ENCODE results near the gene RETN.

The RETN gene

DNA sequence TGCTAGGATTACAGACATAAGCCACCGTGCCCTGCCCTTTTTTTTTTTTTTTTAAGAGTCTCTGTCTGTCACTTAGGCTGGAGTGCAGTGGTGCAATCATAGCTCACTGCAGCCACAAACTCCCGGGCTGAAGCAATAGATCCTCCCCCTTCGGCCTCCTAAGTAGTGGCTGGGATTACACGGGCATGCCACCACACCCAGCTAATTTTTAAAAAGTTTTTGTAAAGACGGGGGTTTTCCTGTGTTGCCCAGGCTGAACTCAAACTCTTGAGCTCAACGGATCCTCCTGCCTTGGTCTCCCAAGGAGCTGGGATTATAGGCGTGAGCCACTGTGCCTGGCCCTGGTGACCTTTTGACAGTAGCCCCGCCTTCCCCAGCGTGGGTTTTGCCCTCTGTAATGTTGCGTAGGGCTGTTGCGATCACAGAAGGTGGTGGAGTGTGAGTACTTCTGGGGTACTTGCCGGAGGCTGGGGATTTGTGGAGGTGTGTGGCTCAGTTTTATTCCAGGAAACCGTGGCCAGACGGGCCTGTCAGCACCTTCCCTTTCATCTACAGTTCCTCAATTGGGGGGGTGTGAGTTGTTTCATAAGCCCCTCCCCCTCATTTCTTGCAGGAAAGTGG is 11.6 kb upstream of the RETN start:
- no peak for DNase-seq (ENCODE audit: low spot score)

DNA sequence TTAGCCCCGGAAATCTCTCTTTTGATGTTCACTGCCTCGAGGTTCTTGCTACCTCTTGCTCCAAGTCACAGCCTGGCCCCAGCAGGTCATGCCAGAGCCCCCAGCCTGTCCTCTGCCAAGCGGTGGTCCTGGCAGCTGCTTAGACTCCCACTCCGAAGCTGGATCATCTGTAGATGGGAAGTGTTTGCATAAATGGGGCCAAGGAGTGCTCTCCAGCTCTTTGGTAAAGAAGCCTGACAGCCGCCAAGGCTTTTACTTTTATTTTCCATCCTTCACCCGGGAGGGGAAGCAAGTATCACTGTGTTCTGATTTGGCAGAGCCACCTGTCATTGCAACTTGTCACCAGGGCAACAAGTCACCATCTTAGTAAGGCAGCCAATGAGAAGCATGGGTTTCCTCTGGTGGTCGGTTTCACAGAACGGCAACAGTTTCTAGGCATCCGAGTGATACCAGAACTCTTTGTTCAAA is 10.6 kb upstream of the RETN start:
- DNase-seq (ENCODE audit: low spot score): peak; percentile 40

DNA sequence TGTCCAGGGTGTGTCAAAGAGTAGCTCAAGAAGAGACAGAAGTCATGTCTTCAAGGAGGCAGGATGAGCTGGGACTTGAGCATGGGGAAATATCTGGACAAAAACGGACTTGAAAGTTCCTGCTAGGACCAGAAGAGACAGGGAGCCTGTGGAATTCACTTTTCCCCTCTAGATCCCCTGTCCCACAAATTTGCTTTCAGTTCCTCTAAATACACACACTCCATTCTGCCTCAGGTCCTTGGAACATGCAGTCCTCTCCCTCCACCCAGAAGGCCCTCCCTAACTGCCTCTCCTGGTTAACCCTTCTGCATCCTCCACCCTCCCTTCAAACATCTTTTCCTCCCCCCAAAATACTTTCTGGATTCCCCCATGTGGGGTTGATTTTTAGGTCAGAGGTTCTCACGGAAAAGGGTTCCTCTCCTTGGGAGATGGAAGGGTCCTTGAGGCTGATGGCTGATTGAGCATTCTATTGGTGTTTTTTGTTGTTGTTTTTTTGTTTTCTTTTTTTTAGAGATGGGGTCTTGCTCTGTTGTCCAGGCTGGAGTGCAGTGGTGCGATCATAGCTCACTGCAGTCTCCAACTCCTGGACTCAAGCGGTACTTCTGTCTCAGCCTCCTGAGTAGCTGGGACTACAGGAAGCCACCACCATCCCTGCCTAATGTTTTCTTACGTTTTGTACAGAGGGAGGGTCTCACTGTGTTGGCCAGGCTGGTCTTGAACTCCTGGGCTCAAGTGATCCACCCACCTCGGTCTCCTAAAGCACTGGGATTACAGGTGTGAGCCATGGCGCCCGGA is 6.9 kb upstream of the RETN start:
- DNase-seq (ENCODE audit: low spot score): no peak

DNA sequence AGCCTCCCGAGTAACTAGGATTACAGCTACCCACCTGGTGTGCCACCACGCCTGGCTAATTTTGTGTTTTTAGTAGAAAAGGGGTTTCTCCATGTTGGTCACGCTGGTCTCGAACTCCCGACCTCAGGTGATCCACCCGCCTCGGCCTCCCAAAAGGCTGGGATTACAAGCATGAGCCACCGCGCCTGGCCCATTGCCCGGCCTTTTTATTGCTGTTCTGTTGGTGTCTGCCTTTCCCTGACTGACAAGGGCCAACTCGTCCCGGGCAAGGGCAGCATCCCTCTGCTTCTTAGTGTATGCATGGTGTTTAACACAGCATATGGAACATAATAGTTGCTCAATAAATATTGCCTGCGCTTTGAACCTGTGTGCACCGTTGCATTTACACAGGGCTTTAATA is 6.2 kb upstream of the RETN start:
- DNase-seq (ENCODE audit: low spot score): no peak

DNA sequence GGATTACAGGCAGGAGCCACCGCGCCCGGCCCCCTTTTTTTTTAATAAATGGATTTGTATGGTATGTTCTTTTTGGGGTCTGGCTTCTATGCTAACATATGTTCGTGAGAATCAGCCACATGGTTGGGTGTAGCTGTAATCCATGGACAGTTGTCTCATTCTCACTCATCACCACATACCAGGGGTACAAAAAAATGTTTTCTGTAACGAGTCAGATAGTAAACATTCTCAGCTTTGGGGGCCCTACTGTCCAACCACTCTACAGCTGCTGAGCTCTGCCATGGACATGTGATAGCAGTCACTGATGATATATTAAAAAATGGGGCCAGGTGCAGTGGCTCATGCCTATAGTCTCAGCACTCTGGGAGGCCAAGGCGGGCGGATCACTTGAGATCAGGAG is 5.1 kb upstream of the RETN start:
- DNase-seq (ENCODE audit: low spot score): no peak

DNA sequence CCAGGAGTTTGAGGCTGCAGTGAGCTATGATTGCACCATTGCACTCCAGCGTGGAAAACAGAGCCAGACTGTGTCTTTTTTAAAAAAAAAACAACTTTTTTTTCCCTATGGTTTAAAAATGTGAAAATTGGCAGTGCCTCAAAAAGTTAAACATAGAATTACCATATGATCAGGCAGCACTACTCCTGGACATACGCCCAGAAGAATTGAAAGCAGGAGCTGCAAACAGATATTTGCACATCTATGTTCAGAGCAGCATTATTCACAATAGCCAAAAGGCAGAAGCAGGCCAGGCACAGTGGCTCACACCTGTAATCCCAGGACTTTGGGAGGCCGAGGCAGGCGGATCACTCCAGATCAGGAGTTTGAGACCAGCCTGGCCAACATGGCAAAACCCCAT is 3.8 kb upstream of the RETN start:
- DNase-seq (ENCODE audit: low spot score): no peak

DNA sequence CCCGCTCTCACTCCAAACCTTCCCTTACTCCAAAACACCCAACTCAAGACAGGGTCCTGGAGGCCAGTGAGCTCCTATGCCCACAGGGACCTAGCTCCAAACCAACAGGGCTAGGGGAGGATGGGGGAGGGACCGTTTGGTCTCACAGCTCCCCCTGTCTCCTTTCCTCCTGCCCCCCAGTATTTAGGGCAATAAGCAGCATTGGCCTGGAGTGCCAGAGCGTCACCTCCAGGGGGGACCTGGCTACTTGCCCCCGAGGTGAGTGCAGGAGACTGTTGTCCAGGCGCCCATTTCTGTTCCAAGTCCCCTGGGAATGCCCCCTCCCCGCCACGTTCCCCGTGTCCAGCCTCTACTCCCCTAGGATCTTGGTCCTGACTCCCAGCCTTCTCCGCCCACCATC is 792 bp downstream of the RETN start:
- no peak for DNase-seq (ENCODE audit: low spot score)

DNA sequence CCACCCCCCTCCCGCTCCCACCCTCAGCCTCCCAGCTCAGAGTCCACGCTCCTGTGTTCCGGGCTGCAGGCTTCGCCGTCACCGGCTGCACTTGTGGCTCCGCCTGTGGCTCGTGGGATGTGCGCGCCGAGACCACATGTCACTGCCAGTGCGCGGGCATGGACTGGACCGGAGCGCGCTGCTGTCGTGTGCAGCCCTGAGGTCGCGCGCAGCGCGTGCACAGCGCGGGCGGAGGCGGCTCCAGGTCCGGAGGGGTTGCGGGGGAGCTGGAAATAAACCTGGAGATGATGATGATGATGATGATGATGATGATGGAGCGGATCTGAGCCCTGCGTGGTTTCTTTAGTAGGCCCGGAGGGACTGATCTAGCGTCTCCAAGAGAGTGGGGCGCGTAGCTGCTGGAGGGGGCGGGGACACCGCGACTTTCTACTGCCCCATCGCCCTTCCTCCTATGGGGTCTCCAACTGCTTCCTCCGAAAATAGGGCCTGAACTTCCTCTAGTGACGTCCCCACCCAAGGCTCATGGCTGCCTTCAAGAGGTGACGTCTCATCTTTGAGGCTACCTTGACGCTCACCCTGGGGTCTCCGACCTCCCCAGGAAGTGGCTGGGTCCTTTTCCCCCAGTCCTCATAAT is 1.4 kb downstream of the RETN start:
- DNase-seq (ENCODE audit: low spot score): no peak

DNA sequence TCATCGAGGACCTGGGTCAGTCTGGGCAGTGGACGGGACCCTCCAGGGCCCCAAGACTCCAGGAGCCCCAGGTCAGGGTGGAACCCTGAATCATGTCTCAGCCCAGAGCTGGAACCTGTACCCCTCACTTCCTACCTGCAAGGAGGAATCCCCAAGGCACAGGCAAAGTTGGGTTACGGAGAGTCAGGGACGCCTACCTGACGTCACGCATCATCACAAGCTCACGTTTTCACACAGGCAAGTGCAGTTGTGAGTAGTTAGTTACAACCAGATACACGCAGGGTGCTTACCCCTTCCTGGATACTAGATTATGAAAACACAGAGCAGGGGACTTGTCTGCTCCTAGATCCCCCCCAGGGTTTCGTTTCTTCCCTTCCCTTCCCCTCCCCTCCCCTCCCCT is 1.9 kb downstream of the RETN start:
- no peak for DNase-seq (ENCODE audit: low spot score)

DNA sequence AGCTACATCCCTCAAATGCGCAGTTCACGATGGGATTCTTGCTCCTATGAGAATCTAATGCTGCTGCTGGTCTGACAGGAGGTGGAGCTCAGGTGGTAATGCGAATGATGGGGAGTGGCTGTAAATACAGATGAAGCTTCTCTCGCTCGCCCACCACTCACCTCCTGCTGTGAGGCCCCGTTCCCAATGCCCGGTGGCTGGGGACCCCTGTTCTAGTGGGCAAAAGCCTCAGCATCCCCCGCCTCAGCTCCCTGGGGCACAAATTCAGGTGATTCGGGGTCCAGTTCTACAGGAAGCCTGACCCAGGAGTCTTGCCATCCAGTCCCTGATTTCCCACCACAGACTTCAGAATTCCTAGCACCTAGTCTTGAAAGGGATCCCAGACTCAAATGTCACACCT is 3.7 kb downstream of the RETN start:
- DNase-seq (ENCODE audit: low spot score): no peak

DNA sequence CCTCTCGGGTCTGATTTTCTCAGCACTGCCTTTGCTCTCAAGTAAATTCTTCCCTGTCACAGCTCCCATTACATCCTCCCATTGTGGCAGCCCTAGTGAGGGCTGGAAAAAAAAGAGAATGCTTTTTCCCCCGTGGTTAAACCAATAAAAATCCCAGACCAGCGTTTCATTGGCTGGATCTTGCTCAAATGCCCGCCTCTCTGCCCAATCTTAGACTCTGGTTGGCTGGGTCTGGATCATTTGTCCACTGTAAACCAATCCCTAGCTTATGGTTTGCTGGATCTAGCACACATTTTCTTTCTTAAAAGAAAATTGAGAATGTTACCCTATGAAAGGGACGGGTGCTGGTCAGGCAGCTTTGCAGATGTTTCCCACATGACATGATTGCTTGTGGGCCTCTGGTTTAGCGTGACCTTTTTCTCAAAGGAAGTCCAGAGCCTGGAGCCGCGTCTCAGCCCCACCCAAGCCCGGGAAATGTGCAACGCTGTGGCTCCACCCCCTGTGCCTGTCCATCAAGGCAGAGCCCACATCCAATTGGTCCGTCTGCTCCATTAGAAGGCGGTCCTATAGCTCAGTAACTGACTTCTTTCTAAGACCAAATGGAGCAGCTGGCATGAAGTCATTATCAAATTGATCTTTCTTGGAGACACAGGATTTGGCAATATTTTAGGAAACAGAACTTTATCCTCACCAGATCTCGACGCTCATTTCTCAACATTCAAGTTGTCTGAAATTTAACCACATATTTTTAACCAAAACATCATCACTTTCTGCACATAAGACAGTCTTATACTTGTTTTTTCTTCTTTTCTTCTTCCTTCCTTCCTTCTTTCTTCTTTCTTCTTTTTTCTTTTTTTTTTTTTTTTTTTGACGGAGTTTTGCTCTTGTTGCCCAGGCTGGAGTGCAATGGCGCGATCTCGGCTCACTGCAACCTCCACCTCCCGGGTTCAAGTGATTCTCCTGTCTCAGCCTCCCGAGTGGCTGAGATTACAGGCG is 5.5 kb downstream of the RETN start:
- DNase-seq (ENCODE audit: low spot score): no peak

DNA sequence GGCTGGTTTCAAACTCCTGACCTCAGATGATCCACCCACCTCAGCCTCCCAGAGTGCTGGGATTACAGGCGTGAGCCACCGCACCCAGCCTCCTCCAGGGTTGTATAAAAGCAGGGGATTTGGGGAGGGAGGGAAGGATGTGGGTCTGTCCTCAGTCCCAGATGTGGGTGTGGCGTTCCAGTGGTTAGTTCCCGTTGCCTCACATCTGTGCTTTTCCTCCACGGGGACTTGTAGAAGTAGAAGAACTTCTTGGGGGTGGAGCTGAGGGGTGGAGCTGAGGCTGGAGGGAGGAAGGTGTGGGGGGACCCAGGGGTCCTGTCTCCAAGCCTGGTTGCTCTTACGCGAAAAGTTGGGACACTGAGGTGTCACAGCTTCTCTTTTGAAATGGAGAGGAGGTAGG is 7.5 kb downstream of the RETN start:
- no peak for DNase-seq (ENCODE audit: low spot score)

DNA sequence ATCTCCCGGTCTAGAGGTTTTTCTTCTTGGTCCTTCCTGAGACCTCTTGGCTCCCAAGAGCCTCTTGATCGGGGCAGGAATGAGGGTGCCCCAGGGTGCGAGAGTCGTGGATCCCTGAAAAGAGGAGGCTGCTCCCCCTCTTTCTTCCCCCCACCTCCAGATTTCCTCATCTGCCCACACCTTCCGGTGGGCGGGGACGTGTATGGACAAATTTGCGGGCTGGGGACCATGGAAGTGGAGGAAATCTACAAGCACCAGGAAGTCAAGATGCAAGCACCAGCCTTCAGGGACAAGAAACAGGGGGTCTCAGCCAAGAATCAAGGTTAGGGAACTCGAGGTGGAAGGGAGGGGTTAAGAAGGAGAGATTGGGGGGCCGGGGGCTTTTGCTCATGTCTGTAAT is 8.0 kb downstream of the RETN start, which contains the start of gene MCEMP1:
Gene MCEMP1, plus strand, starts transcription at position 237 of the 400 bp plus-strand sequence. Its CDS starts 31 bp downstream, at position 268.
- no peak for DNase-seq (ENCODE audit: low spot score)

DNA sequence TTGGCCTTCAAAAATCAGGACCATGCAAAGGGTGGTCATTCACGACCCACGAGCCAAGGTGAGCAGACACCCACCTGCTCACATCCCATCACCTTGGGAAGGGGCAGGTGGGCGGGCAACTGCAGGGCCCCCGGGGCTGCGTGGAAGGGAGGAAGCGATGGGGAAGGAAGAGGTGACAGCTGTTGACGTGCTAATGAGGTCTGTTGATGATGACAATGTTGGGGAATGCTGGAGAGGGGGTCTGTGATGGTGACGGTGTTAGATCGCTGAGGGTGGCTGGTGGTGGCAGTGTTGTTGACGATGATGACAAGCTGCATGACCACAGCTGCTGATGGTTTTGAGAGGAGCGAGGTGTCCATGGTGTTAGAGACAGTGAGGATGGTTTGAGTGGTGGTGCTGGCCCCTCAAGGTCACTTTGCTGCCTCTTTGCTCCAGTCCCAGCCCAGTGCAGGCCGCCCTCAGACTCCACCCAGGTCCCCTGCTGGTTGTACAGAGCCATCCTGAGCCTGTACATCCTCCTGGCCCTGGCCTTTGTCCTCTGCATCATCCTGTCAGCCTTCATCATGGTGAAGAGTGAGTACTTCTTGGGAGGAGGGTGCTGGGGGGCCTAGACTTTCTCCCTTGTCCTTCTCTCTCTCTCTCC is 8.9 kb downstream of the RETN start:
- no peak for DNase-seq (ENCODE audit: low spot score)

DNA sequence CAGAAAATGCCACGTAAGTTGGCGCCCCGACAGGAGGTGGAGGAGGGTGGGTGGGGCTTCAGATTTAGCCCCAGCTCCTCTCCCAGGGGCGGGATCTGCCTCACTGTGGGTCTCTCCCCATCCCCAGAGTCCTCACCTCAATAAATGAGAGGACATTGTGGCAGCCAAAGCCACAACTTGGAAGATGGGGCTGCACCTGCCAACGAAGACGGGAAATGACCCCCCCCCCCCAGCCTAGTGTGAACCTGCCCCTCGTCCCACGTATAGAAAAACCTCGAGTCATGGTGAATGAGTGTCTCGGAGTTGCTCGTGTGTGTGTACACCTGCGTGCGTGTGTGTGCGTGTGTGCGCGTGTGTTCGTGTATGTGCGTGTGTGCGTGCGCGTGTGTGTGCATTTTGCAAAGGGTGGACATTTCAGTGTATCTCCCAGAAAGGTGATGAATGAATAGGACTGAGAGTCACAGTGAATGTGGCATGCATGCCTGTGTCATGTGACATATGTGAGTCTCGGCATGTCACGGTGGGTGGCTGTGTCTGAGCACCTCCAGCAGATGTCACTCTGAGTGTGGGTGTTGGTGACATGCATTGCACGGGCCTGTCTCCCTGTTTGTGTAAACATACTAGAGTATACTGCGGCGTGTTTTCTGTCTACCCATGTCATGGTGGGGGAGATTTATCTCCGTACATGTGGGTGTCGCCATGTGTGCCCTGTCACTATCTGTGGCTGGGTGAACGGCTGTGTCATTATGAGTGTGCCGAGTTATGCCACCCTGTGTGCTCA is 10.3 kb downstream of the RETN start:
- DNase-seq (ENCODE audit: low spot score): no peak

DNA sequence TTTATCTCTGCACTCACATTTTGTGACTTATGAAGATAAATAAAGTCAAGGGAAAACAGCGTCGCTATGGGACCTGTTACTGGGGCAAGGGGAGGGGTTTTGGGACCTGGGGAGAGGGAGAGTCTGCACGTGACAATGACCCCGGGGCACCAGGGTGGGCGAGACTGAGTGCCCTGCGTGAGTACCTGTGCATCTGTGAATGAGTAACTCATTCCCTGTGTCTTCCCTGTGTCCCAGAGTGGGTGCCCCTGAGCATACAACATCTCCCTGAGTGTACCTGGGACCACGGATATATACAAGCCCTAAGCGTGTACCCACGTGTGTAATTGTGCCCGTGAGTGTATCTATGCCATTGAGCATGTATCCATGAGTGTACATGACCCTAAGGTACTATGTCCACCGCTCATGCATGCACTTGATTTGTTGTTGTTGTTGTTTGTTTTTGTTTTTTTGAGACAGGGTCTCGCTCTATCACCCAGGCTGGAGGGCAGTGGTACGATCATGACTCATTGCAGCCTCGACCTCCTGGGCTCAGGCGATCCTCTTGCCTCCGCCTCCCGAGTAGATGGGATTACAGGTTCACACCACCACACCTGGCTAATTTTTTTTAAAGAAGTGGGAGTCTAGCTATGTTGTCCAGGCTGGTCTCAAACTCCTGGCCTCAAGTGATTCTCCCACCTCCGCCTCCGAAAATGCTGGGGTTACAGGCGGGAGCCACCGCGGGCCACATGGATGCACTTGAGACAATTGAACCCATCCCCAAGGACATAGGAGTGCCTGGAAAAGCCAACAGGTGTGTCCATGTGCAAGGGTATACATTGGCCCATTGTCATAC is 11.1 kb downstream of the RETN start:
- no peak for DNase-seq (ENCODE audit: low spot score)

DNA sequence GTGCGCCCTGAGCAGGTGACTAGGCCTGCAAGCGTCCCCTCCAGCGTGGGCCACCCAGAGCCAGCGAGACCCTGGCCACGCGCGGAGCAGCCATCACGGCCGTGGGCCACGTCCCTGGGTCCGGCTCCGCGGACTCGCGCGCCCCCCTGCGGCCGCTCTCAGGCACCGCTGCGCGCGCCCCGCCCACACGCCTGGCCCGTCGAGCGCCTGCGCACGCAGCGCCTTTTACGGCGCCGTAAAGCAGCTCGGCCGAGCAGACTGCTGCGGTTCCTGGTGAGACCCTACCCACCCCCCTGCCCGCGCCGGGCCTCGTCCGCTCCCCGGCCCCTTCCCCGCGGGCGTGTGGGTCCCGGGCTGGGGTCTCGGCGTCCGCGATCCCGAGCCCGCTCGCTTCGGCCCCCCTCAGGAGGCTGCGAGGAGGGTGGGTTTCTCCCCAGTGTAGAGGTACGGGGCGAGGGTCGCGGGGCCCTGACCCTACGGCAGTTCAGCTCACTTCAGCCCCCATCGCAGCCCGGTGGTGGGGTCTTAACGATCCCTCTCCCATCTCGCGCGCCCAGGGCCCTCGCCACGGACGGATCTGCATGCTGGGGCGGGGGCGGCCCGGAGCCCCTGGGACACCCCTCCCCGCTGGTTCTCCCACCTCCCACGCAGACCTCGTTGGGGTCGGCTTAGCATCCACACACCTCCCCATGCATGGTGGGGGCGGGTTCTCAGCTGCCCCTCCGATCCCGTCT is 11.9 kb downstream of the RETN start, which contains the start of gene TRAPPC5:
Gene TRAPPC5, plus strand, starts transcription at position 228 of the 734 bp plus-strand sequence. CDS start 1,421 bp downstream, outside the sequence.
- DNase-seq (ENCODE audit: low spot score): peak; percentile 75

DNA sequence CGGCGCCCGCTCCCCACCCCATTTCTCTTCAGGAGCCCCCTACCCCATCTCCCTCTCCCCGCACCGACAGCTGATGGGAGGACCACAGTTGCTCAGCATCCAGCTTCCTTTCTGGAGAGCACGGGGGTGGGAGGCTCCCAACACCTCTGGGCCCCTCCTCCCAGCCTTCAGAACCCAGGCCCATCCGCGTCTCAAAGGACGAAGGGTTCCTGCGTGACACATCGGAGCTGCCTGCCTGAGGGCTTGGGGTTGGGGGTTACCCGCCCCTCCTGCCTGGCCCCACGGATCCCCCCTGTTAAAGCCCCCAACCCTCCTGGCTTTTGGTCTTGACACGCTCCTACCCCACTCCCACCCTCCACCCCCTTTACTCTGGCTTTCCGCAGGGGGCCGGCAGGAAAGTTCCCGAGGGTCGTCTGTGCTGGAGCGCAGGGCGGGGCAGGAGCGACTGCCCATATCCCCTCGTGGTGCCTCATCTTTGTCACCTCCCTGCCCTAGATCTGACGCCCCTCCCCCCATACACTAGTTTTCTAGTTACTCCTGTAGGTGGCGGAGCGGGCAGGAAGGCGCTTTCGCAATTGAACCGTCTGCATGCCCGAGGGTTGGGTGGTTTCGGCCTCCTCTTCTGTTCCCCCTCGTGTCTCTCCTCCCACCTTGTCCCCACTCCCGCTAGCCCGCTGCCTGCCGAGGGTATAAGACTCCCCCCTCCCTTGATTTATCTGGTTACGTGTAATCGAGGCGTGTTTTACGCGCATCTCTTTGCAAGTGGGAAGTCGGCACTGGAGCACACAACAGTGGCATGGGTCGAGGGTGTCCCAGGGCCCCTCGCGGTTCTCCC is 12.7 kb downstream of the RETN start:
- DNase-seq (ENCODE audit: low spot score): peak; percentile 47

Measured in globus pallidus (tissue), 1 donor.